H1 (cell line): Measurements from ENCODE around the gene RGCC. TPM values are rescaled to one million over a fixed set of nuclear protein-coding genes. Genes with fewer than 3 reads are reported as not detected.

Experiments used
- CTCF ChIA-PET: fragments of 300-600 bp; sonication (Branson Sonifier 250); formaldehyde crosslinking; loops from one replicate; lab custom pipeline; 2021; ENCODE audit not compliant: partially characterized antibody; lab: Charles Lee
- POLR2A ChIA-PET: fragments of 300-600 bp; sonication (Branson Sonifier 250); formaldehyde crosslinking; loops from one replicate; lab custom pipeline; 2021; ENCODE audit warnings: inconsistent platforms; ENCODE audit not compliant: partially characterized antibody; lab: Charles Lee
- DNase-seq, 2 experiments: peaks; one replicate each; pipeline versions ENCODE4 v3.0.0 to v3.0.0-alpha.2; 2010 to 2022; ENCODE audit warnings: low spot score in 2 of 2, low read depth in 1 of 2, mixed read lengths in 1 of 2
- FAIRE-seq: peaks from 2 replicates; lab custom pipeline; 2011; peaks lifted over from hg19 to GRCh38; lab: Jason Lieb, UNC
- H2AFZ ChIP-seq: 2 replicates; pipeline ENCODE4 v1.8.1; 2012; ENCODE audit warnings: low read length, inconsistent platforms
- H2AK5ac ChIP-seq: 2 replicates; pipeline ENCODE4 v1.6.1; 2013; ENCODE audit warnings: low read depth, low read length
- H2BK120ac ChIP-seq: replicated peaks from 2 replicates; pipeline ENCODE3; 2013; ENCODE audit warnings: low read depth, low read length, inconsistent platforms
- H2BK12ac ChIP-seq: 2 replicates; pipeline ENCODE4 v1.6.1; 2013; ENCODE audit warnings: low read depth, low read length
- H2BK15ac ChIP-seq: 2 replicates; pipeline ENCODE4 v1.6.1; 2013; ENCODE audit warnings: low read length
- H2BK20ac ChIP-seq: 2 replicates; pipeline ENCODE4 v1.6.1; 2013; ENCODE audit warnings: low read length
- H2BK5ac ChIP-seq: 2 replicates; pipeline ENCODE4 v1.6.1; 2013; ENCODE audit warnings: low read depth, low read length
- H3K14ac ChIP-seq: 2 replicates; pipeline ENCODE4 v1.6.1; 2013; ENCODE audit warnings: inconsistent platforms; ENCODE audit not compliant: insufficient read length
- H3K18ac ChIP-seq: 2 replicates; pipeline ENCODE4 v1.6.1; 2013; ENCODE audit warnings: low read length; ENCODE audit errors: extremely low read depth
- H3K23ac ChIP-seq: 2 replicates; pipeline ENCODE4 v1.6.1; 2013; ENCODE audit warnings: inconsistent platforms; ENCODE audit not compliant: insufficient read length
- H3K23me2 ChIP-seq: 2 replicates; pipeline ENCODE4 v1.6.1; 2013; ENCODE audit warnings: low read depth, low read length
- H3K27ac ChIP-seq: 2 replicates; pipeline ENCODE4 v1.6.1; 2011; ENCODE audit warnings: low read depth, low read length, inconsistent platforms
- H3K27me3 ChIP-seq, 4 experiments: replicated peaks in 1 of 4; 1 replicate in 1 of 4; 2 replicates in 3 of 4; pipeline versions ENCODE4 v1.6.1 to v1.8.1; 2011 to 2013; ENCODE audit warnings: low read length in 3 of 4, mild to moderate bottlenecking in 3 of 4, inconsistent platforms in 2 of 4, mixed read lengths in 2 of 4, moderate library complexity in 1 of 4; ENCODE audit not compliant: control insufficient read depth in 3 of 4, insufficient read depth in 3 of 4; ENCODE audit errors: extremely low read depth in 1 of 4
- H3K36me3 ChIP-seq, 4 experiments: 2 replicates each; pipeline versions ENCODE4 v1.6.1 to v1.8.1; 2011 to 2013; ENCODE audit warnings: mild to moderate bottlenecking in 4 of 4, low read length in 3 of 4, moderate library complexity in 2 of 4, control low read depth in 1 of 4, inconsistent platforms in 1 of 4; ENCODE audit not compliant: insufficient read depth in 4 of 4, control insufficient read depth in 2 of 4
- H3K4ac ChIP-seq: replicated peaks from 2 replicates; pipeline ENCODE3; 2013; ENCODE audit warnings: low read length, low read depth, mixed read lengths, inconsistent platforms; ENCODE audit not compliant: insufficient read length
- H3K4me1 ChIP-seq, 4 experiments: replicated peaks in 1 of 4; 1 replicate in 1 of 4; 2 replicates in 3 of 4; pipeline versions ENCODE4 v1.6.1 to v1.8.1; 2011 to 2013; ENCODE audit warnings: low read length in 3 of 4, inconsistent platforms in 2 of 4, mixed read lengths in 1 of 4; ENCODE audit not compliant: insufficient read depth in 4 of 4, control insufficient read depth in 3 of 4
- H3K4me2 ChIP-seq, 2 experiments: 2 replicates each; pipeline versions ENCODE4 v1.6.1 to v1.8.1; 2011 to 2013; ENCODE audit warnings: low read depth in 2 of 2, low read length in 2 of 2, control low read depth in 1 of 2, inconsistent platforms in 1 of 2, mild to moderate bottlenecking in 1 of 2; ENCODE audit not compliant: insufficient read depth in 1 of 2
- H3K4me3 ChIP-seq, 4 experiments: fragments of 200-600, 300-600 bp in 1 of 4; sonication (generic), shearing (Covaris generic), sonication (Bioruptor Twin) in 1 of 4; 2 replicates each; pipeline versions ENCODE4 v1.5.1 to v1.8.1; 2011 to 2016; ENCODE audit warnings: low read length in 4 of 4, low read depth in 3 of 4, control low read depth in 2 of 4, inconsistent platforms in 2 of 4, mild to moderate bottlenecking in 2 of 4, mixed read lengths in 1 of 4, moderate library complexity in 1 of 4; ENCODE audit not compliant: insufficient read depth in 2 of 4; ENCODE audit errors: extremely low read depth in 1 of 4
- H3K56ac ChIP-seq: replicated peaks from 2 replicates; pipeline ENCODE3; 2013; ENCODE audit warnings: low read depth, mild to moderate bottlenecking, mixed read lengths, low read length, inconsistent platforms; ENCODE audit not compliant: insufficient read length
- H3K79me1 ChIP-seq: 2 replicates; pipeline ENCODE4 v1.6.1; 2013; ENCODE audit warnings: low read depth, low read length, control low read depth
- H3K79me2 ChIP-seq, 2 experiments: 2 replicates each; pipeline versions ENCODE4 v1.6.1 to v1.8.1; 2012 to 2013; ENCODE audit warnings: low read length in 2 of 2, mild to moderate bottlenecking in 2 of 2, inconsistent platforms in 1 of 2; ENCODE audit not compliant: insufficient read depth in 2 of 2, control insufficient read depth in 1 of 2
- H3K9ac ChIP-seq, 4 experiments: replicated peaks in 1 of 4; 1 replicate in 1 of 4; 2 replicates in 3 of 4; pipeline versions ENCODE4 v1.6.1 to v1.8.1; 2011 to 2013; ENCODE audit warnings: low read depth in 3 of 4, low read length in 3 of 4, control low read depth in 2 of 4, mild to moderate bottlenecking in 2 of 4, moderate library complexity in 2 of 4, inconsistent platforms in 1 of 4; ENCODE audit errors: extremely low read depth in 1 of 4
- H3K9me3 ChIP-seq, 2 experiments: 2 replicates each; pipeline versions ENCODE4 v1.6.1 to v1.8.1; 2012 to 2013; ENCODE audit warnings: mild to moderate bottlenecking in 2 of 2, moderate library complexity in 2 of 2, control low read depth in 1 of 2, inconsistent platforms in 1 of 2, low read depth in 1 of 2, low read length in 1 of 2, mixed read lengths in 1 of 2; ENCODE audit not compliant: insufficient read depth in 2 of 2
- H4K20me1 ChIP-seq, 2 experiments: replicated peaks in 1 of 2; 2 replicates each; pipeline versions ENCODE3 to v1.8.1; 2011 to 2013; ENCODE audit warnings: inconsistent platforms in 2 of 2, low read length in 2 of 2, mild to moderate bottlenecking in 1 of 2; ENCODE audit not compliant: insufficient read depth in 2 of 2, control insufficient read depth in 1 of 2
- H4K5ac ChIP-seq: 2 replicates; pipeline ENCODE4 v1.6.1; 2013; ENCODE audit warnings: low read length, low read depth, mixed read lengths, inconsistent platforms; ENCODE audit not compliant: insufficient read length
- H4K8ac ChIP-seq: 2 replicates; pipeline ENCODE4 v1.8.0; 2013; ENCODE audit warnings: mild to moderate bottlenecking, moderate library complexity, low read length, inconsistent platforms; ENCODE audit not compliant: insufficient read depth; ENCODE audit errors: extremely low read depth
- H4K91ac ChIP-seq: replicated peaks from 2 replicates; pipeline ENCODE3; 2013; ENCODE audit warnings: low read length, mixed read lengths, inconsistent platforms; ENCODE audit not compliant: insufficient read length
- BACH1 ChIP-seq: IDR thresholded peaks from 2 replicates; pipeline ENCODE4 v1.6.1; 2012; ENCODE audit warnings: low read length, improper control_type of control experiment
- CBX8 ChIP-seq: fragments of 300-800, 300-1000 bp; sonication (generic); IDR thresholded peaks from 2 replicates; pipeline ENCODE4 v1.7.1; 2016; ENCODE audit warnings: low read depth, low read length, borderline replicate concordance
- CTBP2 ChIP-seq: IDR thresholded peaks from 2 replicates; pipeline ENCODE4 v1.7.0; 2011; ENCODE audit warnings: borderline replicate concordance, mild to moderate bottlenecking, moderate library complexity, mixed read lengths, low read length; ENCODE audit not compliant: insufficient read depth, insufficient read length
- EP300 ChIP-seq, 2 experiments: IDR thresholded peaks; 1 replicate in 1 of 2; 2 replicates in 1 of 2; pipeline ENCODE4 v1.6.1; 2011 to 2012; ENCODE audit warnings: low read depth in 2 of 2, low read length in 2 of 2, mild to moderate bottlenecking in 2 of 2, borderline replicate concordance in 1 of 2, inconsistent platforms in 1 of 2, moderate library complexity in 1 of 2
- MAFK ChIP-seq: IDR thresholded peaks from 2 replicates; pipeline ENCODE4 v1.6.1; 2012; ENCODE audit warnings: low read depth, mild to moderate bottlenecking, improper control_type of control experiment, low read length
- NANOG ChIP-seq: IDR thresholded peaks from 2 replicates; pipeline ENCODE4 v1.6.1; 2011; ENCODE audit warnings: low read length, low read depth, mild to moderate bottlenecking, inconsistent platforms; ENCODE audit not compliant: insufficient read depth, poor library complexity, severe bottlenecking
- POLR2A ChIP-seq, 2 experiments: IDR thresholded peaks; 1 replicate in 1 of 2; 2 replicates in 1 of 2; pipeline ENCODE4 v1.6.1; 2011; ENCODE audit warnings: low read depth in 2 of 2, low read length in 2 of 2, mild to moderate bottlenecking in 2 of 2; ENCODE audit errors: control extremely low read depth in 1 of 2
- POLR2AphosphoS5 ChIP-seq: IDR thresholded peaks from 2 replicates; pipeline ENCODE4 v1.6.1; 2011; ENCODE audit warnings: low read depth, low read length
- POU5F1 ChIP-seq: IDR thresholded peaks from 2 replicates; pipeline ENCODE4 v1.6.1; 2011; ENCODE audit warnings: low read depth, mild to moderate bottlenecking, low read length, moderate library complexity
- SIN3A ChIP-seq, 2 experiments: IDR thresholded peaks in 1 of 2; conservative IDR thresholded peaks in 1 of 2; 2 replicates each; pipeline ENCODE4 v1.6.1; 2011 to 2012; ENCODE audit warnings: low read length in 2 of 2, improper control_type of control experiment in 1 of 2, low read depth in 1 of 2, mild to moderate bottlenecking in 1 of 2
- TAF1 ChIP-seq: IDR thresholded peaks from 2 replicates; pipeline ENCODE4 v1.6.1; 2011; ENCODE audit warnings: mild to moderate bottlenecking, low read depth, low read length
- TAF7 ChIP-seq: optimal IDR thresholded peaks from 2 replicates; pipeline ENCODE3; 2011; ENCODE audit warnings: low read depth, mild to moderate bottlenecking, inconsistent platforms, low read length, moderate library complexity, borderline replicate concordance
- TBP ChIP-seq: IDR thresholded peaks from 2 replicates; pipeline ENCODE4 v1.6.1; 2011; ENCODE audit warnings: low read depth, low read length, improper control_type of control experiment
- ZNF274 ChIP-seq: IDR thresholded peaks from 2 replicates; pipeline ENCODE4 v1.7.0; 2012; ENCODE audit warnings: low read length, borderline replicate concordance; ENCODE audit errors: extremely low read depth
- WGBS, 2 experiments: shearing (Covaris generic) in 1 of 2; methylation state at CpG; one replicate each; pipeline versions ENCODE4 v1.1.6 to v1.1.7; 2013 to 2015; ENCODE audit warnings: low lambda C conversion rate in 2 of 2, mixed read lengths in 2 of 2, inconsistent platforms in 1 of 2, low coverage in 1 of 2, missing lambda C conversion rate in 1 of 2; ENCODE audit not compliant: insufficient replicate concordance in 2 of 2, insufficient coverage in 1 of 2, insufficient read length in 1 of 2; ENCODE audit errors: extremely low coverage in 1 of 2, missing lambda C conversion rate in 1 of 2; 5-methylcytosine and 5-hydroxymethylcytosine counted together
- polyA plus RNA-seq, 7 experiments: library from polyadenylated mRNA; depleted of rRNA in 3 of 7; stranded (reverse) in 5 of 7; unstranded in 2 of 7; fragments of >200 nt in 5 of 7; fragments of 200-250 nt in 2 of 7; gene quantifications; 1 replicate in 5 of 7; 2 replicates in 1 of 7; 4 replicates in 1 of 7; pipeline versions ENCODE4 v1.2.1 to v1.2.3, GENCODE V29; 2011 to 2013; ENCODE audit warnings: missing spikeins in 2 of 7, mixed read lengths in 2 of 7
- total RNA-seq: library from RNA; stranded (reverse); fragmentation: NEBNext Ultra II Directional; extraction: Animal tissue kit (Norgen Biotek cat#: 25700); gene quantifications from 2 replicates; pipeline ENCODE4 v1.2.1, GENCODE V29; 2021

RGCC gene
- total and polyA plus RNA-seq, 2 of the 8 experiments (the other 6 are each of a cell fraction or from before 2014, with no cell fraction given), result 0.41 TPM; not detected in 1

DNA sequence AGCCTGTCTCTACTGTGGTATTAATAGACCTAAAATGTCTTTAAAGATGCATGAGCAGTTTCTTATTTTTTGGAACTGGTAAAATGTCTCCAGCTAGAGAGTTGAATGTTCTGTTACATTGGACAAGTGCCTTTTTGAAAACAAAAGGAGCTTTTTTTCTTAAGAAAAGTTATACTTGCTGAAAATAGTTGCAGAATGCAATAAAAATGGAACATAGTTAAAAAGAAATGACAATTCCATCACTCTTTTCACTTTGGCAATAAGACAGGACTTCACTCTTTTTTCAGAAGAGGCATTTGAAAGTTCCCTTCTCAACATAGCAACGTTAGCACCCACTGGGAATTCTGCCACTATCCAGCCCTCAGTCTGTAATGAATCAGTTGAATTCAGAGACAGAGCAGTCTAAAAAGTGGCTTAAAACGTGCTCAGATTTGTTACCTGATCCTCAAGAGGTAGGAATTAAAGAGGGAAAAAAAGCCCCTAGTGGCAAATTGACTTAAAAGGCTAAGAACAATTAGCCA, 10.1 kb downstream of the RGCC start:
- H3K4me3 ChIP-seq, result no peak overlapping the region
- TF ChIP-seq TAF7, result no peak
- no peak for TF ChIP-seq MAFK
- no peak for TF ChIP-seq TAF1
- no peak for TF ChIP-seq SIN3A (conservative IDR thresholded peaks at IDR 0.05 in 1 of 2, IDR thresholded peaks at IDR 0.05 in 1 of 2; ENCODE audit: low read depth in 1 of 2, low read length in 2 of 2)
- TF ChIP-seq POLR2AphosphoS5, result no peak
- TF ChIP-seq POLR2A (IDR thresholded peaks at IDR 0.05; ENCODE audit: control extremely low read depth in 1 of 2, low read depth in 2 of 2, low read length in 2 of 2), result no peak
- TF ChIP-seq POU5F1, result no peak
- TF ChIP-seq CTBP2, result no peak
- TF ChIP-seq EP300 (IDR thresholded peaks at IDR 0.05; ENCODE audit: borderline replicate concordance in 1 of 2, low read depth in 2 of 2, low read length in 2 of 2), result no peak
- TF ChIP-seq TBP, result no peak
- TF ChIP-seq BACH1, result no peak
- TF ChIP-seq NANOG, result no peak
- no peak for TF ChIP-seq ZNF274
- TF ChIP-seq CBX8, result no peak

More for the DNA sequence above, 10.1 kb downstream of the RGCC start:
- Histone ChIP-seq H3K79me1 (no peaks in the 10 kb centered on the region), H2BK5ac (no peak overlapping the region), H3K4ac (no peak overlapping the region), H3K9ac (no peak overlapping the region), H3K23ac (no peak overlapping the region), H4K91ac (no peak overlapping the region), H3K56ac (no peak overlapping the region), H2BK12ac (no peak overlapping the region), H3K4me2 (no peak overlapping the region), H3K27ac (no peak overlapping the region), H3K18ac (no peak overlapping the region), H2AK5ac (no peak overlapping the region), H2BK20ac (no peak overlapping the region), H3K36me3 (no peaks in the 10 kb centered on the region), H3K27me3 (no peaks in the 10 kb centered on the region), H2AFZ (no peak overlapping the region), H3K79me2 (peaks cover 0 to 3% of the 10 kb centered on the region in 2 experiments; a peak in 2 of 4 replicates), H4K20me1 (peaks cover 0 to 3% of the 10 kb centered on the region in 2 experiments), H3K4me1 (no peaks in the 10 kb centered on the region), H4K8ac (no peak overlapping the region), H3K9me3 (no peaks in the 10 kb centered on the region), H2BK120ac (no peak overlapping the region), H2BK15ac (no peak overlapping the region), H3K23me2 (peaks cover 4% of the 10 kb centered on the region; the same call in 1 of the 2 replicates), H4K5ac (no peak overlapping the region), H3K14ac (no peak overlapping the region)
- POLR2A ChIA-PET, result no interaction called here
- 56% methylated on average over 2 of the region's 2 CpGs; no CpG with 5 or more reads in 1 of the 2 experiments for WGBS, 2 experiments
- CTCF ChIA-PET, result interaction anchor here (0.8 to 5.5 kb wide), 3 partner anchors 8 to 186 kb away, joined by 4 to 31 read pairs (median 4); no protein-coding TSS in a partner anchor
- DNase-seq, result no peak
- no peak for FAIRE-seq
